Measurements from ENCODE around the gene BMPER. TPM values are rescaled to one million over a fixed set of nuclear protein-coding genes. Genes with fewer than 3 reads are reported as not detected.

Gene BMPER
- total RNA-seq, 1 donor from 2014 or later: 0.56 TPM

DNA sequence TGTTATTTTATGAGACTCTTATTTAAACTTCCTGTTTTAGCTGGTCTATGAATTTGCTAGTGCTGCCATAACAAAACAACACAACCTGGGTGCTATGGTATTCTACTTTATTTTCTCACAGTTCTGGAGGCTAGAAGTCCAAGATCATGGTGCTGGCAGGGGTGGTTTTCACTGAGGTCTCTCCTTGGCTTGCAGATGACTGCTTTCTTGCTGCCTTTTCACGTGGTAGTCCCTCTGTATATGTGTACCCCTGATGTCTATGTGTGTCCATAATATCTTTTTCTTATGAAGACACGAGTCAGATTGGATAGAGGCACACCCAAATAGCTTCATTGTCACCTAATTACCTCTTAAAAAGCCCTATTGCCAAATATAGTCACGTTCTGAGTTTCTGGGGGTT, 270.5 kb downstream of the BMPER start:
- Mint-ChIP-seq H3K36me3 (ENCODE audit: unreplicated experiment) (peaks cover 2% of the 10 kb centered on the region), H3K4me3 (ENCODE audit: unreplicated experiment) (no peak overlapping the region), H3K27ac (ENCODE audit: unreplicated experiment) (no peak overlapping the region), H3K4me1 (ENCODE audit: unreplicated experiment) (peaks cover 10% of the 10 kb centered on the region), H3K9me3 (ENCODE audit: unreplicated experiment) (peaks cover 9% of the 10 kb centered on the region), H3K27me3 (ENCODE audit: unreplicated experiment) (no peaks in the 10 kb centered on the region)
- DNase-seq (ENCODE audit: extremely low spot score, unreplicated experiment): no peak
- TF ChIP-seq, protein P1, sequence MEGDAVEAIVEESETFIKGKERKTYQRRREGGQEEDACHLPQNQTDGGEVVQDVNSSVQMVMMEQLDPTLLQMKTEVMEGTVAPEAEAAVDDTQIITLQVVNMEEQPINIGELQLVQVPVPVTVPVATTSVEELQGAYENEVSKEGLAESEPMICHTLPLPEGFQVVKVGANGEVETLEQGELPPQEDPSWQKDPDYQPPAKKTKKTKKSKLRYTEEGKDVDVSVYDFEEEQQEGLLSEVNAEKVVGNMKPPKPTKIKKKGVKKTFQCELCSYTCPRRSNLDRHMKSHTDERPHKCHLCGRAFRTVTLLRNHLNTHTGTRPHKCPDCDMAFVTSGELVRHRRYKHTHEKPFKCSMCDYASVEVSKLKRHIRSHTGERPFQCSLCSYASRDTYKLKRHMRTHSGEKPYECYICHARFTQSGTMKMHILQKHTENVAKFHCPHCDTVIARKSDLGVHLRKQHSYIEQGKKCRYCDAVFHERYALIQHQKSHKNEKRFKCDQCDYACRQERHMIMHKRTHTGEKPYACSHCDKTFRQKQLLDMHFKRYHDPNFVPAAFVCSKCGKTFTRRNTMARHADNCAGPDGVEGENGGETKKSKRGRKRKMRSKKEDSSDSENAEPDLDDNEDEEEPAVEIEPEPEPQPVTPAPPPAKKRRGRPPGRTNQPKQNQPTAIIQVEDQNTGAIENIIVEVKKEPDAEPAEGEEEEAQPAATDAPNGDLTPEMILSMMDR (IDR thresholded peaks at IDR 0.05): no peak

DNA sequence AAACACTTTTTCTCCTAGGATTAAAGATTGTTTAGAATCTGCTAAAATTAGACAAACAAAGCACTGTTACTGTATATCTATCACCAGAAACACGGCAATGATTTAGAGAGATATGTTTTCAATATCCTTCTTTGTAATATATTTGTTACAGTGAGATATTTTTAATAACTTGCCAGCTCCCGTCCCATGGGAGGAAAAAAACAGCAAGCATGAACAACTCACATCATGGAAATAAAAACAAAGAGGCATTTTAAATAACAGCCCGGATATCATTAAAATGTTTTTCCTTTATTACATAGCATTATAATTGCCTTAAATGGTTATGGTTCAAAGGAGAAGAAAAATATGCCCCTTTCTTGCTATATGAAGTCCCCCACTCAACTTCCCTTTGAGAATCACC, 272.1 kb downstream of the BMPER start:
- TF ChIP-seq, protein P1 (IDR thresholded peaks at IDR 0.05): no peak
- Mint-ChIP-seq H3K27ac (ENCODE audit: unreplicated experiment) (no peak overlapping the region), H3K9me3 (ENCODE audit: unreplicated experiment) (peaks cover 9% of the 10 kb centered on the region), H3K4me3 (ENCODE audit: unreplicated experiment) (no peak overlapping the region), H3K27me3 (ENCODE audit: unreplicated experiment) (no peaks in the 10 kb centered on the region), H3K4me1 (ENCODE audit: unreplicated experiment) (peaks cover 10% of the 10 kb centered on the region), H3K36me3 (ENCODE audit: unreplicated experiment) (peaks cover 2% of the 10 kb centered on the region)
- DNase-seq (ENCODE audit: extremely low spot score, unreplicated experiment): no peak

DNA sequence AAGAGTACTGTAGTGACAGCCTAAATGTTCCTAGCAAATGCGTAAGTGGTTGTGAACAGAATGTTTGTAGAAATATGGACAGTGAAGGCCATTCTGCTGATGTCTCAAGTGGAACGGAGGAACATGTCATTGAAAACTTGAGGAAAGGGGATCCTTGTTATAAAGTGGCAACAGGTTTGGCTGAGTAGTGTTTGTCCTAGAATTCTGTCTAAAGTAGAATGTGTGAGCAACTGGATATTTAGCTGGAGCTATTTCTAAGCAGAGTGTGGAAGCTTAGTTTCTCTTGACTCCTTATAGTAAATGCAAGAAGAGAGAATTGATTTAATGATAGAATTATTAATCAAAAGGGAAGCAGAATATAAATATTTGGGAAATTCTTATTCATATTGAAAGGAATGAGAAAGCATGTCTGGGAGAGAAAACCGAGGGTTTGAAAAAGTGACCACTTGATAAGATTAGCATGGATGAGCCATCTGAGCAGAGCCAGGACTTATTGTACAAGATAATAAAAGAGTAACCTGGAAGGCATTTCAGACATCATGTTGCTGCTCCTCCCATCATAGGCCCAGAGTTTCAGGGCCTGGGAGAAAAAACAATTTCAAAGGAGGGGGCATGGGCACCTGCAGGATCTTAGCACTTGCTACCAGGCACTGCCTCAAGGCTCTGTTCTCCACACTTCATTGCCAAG, 276.1 kb downstream of the BMPER start:
- Mint-ChIP-seq H3K4me3 (ENCODE audit: unreplicated experiment) (no peak overlapping the region), H3K27ac (ENCODE audit: unreplicated experiment) (no peak overlapping the region), H3K27me3 (ENCODE audit: unreplicated experiment) (no peaks in the 10 kb centered on the region), H3K9me3 (ENCODE audit: unreplicated experiment) (no peaks in the 10 kb centered on the region), H3K36me3 (ENCODE audit: unreplicated experiment) (no peaks in the 10 kb centered on the region), H3K4me1 (ENCODE audit: unreplicated experiment) (peaks cover 6% of the 10 kb centered on the region)
- DNase-seq (ENCODE audit: extremely low spot score, unreplicated experiment): no peak
- TF ChIP-seq, protein P1 (IDR thresholded peaks at IDR 0.05): no peak

DNA sequence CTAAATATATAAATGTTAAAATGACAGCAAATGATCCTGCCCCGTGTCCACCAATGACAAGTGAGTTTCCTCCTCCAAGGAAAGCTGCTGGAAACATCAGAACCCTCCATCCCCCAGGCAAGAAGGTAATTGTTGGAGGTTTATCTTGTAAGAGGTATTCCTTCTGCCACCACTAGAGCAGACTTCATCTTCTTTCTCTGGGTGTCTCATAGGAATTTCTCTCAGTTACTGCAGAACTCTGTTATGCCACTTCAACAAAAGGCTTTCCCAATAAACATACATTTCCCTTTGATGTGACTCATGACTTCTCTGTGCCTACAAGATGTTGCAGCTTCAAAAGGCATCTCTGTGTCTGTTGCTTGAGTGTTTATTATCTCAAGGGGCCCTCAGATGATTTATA, 279.1 kb downstream of the BMPER start:
- Mint-ChIP-seq H3K4me3 (ENCODE audit: unreplicated experiment) (no peak overlapping the region), H3K27ac (ENCODE audit: unreplicated experiment) (no peak overlapping the region), H3K27me3 (ENCODE audit: unreplicated experiment) (no peaks in the 10 kb centered on the region), H3K36me3 (ENCODE audit: unreplicated experiment) (no peaks in the 10 kb centered on the region), H3K4me1 (ENCODE audit: unreplicated experiment) (no peaks in the 10 kb centered on the region), H3K9me3 (ENCODE audit: unreplicated experiment) (no peaks in the 10 kb centered on the region)
- no peak for DNase-seq (ENCODE audit: extremely low spot score, unreplicated experiment)
- TF ChIP-seq, protein P1 (IDR thresholded peaks at IDR 0.05): no peak

DNA sequence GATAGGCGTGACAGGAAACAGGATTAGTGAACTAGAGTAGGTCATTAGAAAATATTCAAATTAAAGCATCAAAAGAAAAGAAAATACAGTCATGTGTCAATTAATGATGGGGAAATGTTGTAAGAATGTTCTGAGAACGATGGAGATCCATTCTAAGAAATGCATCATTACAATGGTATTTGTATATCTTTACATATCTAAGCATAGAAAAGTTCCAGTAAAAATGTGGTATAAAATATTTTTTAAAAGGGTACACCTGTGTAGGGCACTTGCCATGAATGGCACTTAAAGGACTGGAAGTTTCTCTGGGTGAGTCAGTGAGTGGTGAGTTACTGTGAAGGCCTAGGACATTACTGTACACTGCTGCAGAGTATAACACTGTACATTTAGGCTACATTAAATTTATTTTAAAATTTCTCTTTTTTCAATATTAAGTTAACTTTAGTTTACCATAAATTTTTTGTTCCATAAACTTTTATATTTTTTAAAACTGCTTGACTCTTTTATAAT, 282.5 kb downstream of the BMPER start:
- no peak overlapping the region for H3K27ac Mint-ChIP-seq (ENCODE audit: unreplicated experiment)
- H3K27me3 Mint-ChIP-seq (ENCODE audit: unreplicated experiment): no peaks in the 10 kb centered on the region
- no peak for DNase-seq (ENCODE audit: extremely low spot score, unreplicated experiment)
- TF ChIP-seq, protein P1 (IDR thresholded peaks at IDR 0.05): no peak
- H3K36me3 Mint-ChIP-seq (ENCODE audit: unreplicated experiment): peaks cover 2% of the 10 kb centered on the region
- H3K4me3 Mint-ChIP-seq (ENCODE audit: unreplicated experiment): no peak overlapping the region
- no peaks in the 10 kb centered on the region for H3K4me1 Mint-ChIP-seq (ENCODE audit: unreplicated experiment)
- no peaks in the 10 kb centered on the region for H3K9me3 Mint-ChIP-seq (ENCODE audit: unreplicated experiment)
